T-helper 9 cell (primary cell): ENCODE data around the gene HTR5A.
A peak's percentile ranks its signal among the peaks of the same experiment; 100 is the strongest.
"Not testable (repeated sequence)": the region's sequence is repeated elsewhere in the genome, so short reads cannot be mapped to it uniquely, and the experiment has no call there.

Experiments used
- DNase-seq: peaks from one replicate; pipeline ENCODE4 v3.0.0-alpha.2; 2020
- total RNA-seq, 2 donors: gene quantifications; one replicate each; lab custom pipeline; 2026; lab: John Stamatoyannopoulos, UW

Gene HTR5A
- 0 reads per million in 2 donors for total RNA-seq

DNA sequence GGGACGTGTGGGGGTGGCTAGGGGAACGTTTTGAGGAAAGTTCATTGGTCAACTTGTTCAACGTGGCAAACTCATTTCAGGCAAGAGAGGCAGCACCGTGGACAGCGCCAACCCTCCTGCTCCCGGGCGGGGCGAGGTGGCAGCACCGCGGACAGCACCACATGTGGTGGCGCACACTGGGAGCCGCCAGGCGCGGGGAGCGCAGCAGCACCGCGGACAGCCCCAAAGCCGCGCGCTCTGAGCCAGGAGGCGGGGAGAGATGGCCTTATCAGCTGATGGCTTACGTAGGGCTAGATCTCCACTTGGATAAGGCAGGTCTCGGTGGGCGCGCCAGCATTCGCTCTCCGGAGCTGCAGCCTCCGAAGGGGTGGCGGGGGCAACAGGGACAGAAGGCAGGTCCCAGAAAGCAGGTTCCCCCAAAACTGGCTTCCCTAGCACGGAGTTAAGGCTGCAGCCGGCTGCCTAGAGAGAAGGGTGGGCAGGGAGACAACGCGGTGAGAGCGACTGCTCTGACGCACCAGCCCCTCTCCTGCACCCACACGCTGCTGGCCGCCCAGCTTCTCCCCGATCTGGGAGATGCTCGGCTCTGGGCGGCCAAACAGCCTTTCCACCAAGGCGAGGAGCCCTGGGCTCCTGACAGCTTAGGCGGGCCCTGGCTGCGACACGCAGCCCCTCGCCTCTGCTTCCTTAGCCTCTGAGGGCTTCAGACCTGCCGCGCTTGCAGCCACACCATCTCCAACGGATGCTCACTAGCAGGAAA lies at the start of gene HTR5A:
Gene HTR5A, plus strand, starts transcription at position 333 of the 760 bp plus-strand sequence. CDS start 576 bp downstream, outside the sequence.
- DNase-seq: peak; percentile 67

DNA sequence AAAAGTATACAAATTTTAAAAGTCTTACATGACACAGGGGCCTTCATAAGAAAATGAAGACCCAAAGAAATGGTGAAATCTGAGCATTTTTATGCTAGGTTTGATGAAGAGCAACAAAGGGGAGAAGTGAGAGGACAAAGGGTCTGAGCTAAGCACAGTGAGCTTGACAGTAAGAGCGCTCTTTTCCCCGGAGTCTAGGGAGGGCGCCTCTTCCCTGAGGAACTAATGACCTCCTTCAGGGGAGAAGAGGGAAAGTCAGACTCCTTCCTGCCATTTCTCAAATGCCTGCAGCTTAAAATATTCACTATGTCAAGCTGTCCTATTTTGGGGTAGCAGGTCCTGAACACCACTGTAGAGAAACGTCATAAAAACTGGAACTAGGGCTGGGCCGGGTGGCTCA lies 49.1 kb upstream of the HTR5A start:
- no peak for DNase-seq

DNA sequence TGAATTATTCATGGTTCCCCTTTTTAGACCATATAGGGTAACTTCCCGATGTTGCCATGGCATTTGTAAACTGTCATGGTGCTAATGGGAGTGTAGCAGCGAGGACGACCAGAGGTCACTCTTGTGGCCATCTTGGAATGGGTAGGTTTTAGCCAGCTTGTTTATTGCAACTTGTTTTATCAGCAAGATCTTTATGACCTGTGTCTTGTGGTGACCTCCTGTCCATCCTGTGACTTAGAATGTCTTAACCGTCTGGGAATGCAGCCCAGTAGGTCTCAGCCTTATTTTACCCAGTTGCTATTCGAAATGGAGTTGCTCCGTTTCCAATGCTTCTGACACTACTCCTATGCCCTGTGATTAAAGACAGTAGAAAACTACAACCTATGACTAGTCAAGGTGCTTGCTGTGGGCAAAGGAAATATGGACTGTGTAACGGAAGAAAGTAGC lies 48.4 kb upstream of the HTR5A start:
- no peak for DNase-seq

DNA sequence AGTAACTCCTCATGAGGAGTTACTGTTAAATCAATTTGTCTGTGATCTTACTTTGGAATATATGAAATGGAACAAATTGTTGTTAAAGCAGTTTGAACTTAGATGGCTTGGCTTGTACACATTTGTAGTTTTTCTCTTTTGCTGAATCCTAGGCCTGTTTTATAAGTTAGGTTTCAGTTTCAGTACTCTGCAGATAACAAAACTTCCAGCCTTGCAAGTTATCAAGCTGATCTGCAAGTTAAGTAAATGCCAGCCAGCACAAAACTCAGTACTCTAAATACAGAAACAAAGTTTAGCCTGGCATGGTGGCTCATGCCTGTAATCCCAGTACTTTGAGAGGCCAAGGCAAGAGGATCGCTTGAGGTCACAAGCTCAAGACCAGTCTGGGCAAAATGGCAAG lies 42.2 kb upstream of the HTR5A start:
- no peak for DNase-seq

DNA sequence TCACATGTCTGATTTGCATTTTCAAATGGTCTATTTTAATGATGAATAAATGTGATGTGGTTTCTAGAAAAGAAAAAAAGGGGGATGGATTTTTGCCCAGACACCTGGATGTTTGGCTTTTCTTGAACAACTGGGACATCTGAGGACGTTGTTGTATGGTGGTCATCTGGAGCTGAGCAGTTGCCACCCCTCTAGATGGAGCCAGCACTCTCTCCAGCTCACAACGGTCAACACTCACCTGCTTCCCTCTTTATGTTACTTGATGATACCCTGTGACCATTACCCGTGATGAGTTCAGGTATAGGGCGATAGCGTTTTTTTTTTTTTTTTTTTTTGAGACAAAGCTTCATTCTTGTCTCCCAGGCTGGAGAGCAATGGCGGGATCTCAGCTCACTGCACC lies 37.1 kb upstream of the HTR5A start:
- DNase-seq: no peak

DNA sequence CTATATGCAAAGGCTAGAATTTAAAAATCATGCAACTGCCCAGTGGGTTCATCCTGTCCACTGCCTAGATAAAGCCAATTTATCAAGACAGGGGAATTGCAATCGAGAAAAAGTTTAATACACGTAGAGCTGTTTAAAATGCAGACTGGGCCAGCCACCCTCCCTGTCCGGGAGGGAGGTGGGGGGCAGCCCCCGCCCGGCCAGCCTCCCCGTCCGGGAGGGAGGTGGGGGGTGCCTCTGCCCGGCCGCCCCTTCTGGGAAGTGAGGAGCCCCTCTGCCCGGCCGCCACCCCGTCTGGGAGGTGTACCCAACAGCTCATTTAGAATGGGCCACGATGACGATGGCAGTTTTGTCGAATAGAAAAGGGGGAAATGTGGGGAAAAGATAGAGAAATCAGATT lies 35.6 kb upstream of the HTR5A start:
- DNase-seq: not testable (repeated sequence)

DNA sequence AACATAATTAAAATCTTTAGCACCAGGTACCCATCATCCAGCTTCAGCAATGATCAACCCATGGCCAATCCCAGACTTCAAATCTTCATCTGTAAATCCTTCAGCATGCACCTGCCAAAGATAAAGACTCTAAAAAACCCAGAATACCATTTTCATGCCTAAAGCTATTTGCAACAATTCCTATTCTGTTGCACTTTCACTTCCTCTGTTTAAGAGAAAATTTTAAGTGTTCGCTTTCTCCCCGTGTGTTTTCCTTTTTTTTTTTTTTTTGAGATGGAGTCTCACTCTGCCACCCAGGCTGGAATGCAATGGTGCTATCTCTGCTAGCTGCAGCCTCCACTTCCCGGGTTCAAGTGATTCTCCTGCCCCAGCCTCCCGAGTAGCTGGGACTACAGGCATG lies 31.8 kb upstream of the HTR5A start:
- DNase-seq: no peak

DNA sequence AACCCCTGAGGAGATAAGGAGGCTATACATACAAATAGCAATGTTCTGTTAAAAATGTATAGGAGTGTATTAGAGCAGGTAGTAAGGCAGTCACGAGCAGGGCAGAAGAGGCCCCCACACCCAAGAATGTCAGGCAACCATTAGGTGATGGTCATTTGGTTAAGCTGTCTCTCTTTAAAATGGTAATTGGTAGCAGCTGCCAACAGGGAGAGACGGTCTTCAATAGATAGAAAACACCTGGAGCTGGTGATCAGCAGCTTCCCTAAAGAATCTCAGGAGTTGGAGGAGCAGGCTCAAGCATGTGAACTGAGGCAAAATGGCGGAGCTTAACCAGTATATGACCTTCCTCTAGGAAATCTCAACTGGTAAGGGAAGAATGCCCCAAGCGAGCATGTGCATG lies 26.4 kb upstream of the HTR5A start:
- no peak for DNase-seq

DNA sequence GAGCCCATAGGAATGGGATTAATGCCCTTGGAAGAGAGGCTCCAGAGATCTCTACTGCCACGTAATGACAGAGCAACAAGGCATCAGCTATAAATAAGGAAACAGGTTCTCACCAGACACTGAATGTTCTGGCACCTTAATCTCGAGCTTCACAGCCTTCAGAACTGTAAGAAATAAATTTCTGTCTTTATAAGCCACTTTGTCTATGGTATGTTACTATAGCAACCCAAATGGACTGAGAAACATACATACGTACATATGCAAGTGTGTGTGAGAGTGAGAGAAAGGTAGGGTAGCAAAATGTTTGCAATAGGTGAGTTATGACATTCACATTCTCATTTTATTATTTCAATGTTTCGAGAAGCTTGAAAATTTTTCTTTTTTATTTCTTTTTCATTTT lies 22.1 kb upstream of the HTR5A start:
- no peak for DNase-seq

DNA sequence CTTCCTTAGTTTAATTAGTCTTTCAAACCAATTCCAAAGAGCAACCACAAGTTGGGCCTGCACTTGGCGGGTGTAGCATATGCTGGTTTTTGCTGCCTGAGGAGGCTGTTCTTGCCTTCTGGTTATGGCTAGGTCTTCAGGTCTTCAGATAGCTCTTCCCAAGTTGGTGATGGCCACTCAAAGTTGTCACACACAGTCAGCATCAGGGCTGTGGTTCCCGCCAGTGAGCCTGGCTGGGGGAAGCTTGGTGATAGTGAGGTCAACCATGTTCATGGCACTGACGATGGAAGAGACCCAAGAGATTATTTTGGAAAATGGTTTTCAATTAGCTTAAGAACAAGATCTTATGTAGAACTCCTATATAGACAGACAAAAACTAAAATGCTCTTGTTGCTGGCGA lies 18.8 kb upstream of the HTR5A start:
- no peak for DNase-seq

DNA sequence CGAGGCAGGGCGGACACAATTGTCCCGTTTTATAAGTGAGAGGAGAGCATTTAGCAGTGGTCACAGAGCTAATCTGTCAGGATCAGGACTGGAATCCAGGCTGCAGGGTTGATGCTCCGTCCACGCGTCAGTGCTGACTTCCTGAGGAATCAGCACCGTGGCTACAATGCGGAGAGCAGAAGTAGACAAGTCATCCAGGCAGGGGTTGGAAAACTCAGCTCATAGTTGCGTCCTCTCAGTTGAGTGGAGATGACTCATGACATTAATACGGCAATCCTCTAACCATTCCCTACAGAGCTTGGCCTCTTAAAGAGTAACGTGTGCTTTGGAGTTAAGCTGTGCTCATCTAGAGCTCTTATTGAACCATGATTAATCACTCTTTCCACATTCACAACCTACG lies 17.1 kb upstream of the HTR5A start:
- DNase-seq: no peak

DNA sequence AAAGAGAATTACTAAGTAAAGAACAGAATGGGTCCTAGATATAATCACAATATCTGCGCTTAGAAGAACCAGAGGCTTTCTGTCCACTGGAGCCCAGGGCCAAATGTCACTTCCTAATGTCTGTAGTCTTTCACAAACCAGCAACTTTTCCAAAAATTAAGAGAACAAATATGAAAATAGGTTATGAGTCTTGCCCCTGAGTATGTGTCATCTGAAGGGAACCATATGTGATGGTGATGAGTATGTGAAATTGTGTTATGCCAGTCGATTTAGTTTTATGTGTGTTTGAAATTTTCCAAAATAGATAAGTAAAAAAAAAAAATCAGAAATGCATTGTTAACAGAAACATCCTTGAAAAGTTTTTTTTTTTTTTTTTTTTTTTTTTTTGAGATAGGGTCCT lies 15.4 kb upstream of the HTR5A start:
- no peak for DNase-seq

DNA sequence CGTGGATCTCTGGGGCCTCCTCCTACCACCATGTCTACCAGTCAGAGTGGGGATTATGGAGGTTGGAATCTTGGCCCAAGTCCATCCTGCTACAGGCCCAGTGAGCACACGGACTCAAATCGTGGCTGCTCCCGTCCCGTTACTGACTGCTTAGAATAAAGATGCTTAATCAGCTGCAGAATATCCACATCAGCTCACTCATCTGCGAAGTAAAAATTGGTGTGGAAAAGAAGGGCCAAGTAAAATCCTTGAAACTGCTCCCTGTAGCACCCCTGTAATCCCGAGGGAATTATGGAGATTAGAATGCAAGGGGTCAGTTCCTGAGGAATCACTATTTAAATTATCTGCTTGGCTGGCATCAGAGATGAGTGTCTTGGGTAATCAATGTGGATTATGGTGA lies 13.0 kb upstream of the HTR5A start:
- no peak for DNase-seq

DNA sequence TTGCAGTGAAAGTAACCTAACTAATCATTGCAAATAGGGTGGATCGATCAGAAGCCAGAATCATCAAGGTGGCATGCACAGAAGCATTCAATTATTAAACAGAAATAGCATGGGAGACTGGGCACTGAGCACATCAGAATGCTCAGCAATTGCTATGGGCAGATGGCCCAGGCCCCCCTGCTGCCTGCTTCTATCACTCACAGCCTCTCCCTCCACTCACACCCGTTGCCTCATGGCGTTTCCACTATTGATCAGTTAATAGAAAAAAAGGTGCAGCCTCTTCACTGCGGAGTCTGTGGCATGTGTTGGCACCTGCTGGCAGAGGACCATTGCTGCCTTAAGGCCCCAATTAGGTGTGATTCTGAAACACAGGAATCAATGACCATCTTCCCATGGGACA lies 11.2 kb upstream of the HTR5A start:
- DNase-seq: no peak

DNA sequence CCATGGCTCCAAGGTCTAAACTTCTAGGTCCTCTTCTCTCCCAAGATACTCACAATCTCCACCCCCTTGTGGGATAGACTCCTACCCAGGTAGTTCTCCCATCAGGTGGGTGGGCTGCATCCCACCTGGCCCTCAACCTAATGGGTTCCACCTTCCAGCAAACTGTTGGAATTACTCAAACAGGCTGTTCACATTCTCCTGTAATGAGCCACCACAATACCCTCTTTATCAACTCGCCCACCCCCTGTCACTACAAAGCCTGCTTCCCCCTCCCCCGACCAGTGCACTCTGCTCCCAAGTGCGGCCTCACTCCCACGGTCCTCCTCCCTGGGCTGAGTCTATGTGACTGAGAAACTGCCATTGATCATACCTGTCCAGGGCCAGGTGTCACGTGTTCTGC lies 10.4 kb upstream of the HTR5A start:
- DNase-seq: no peak

DNA sequence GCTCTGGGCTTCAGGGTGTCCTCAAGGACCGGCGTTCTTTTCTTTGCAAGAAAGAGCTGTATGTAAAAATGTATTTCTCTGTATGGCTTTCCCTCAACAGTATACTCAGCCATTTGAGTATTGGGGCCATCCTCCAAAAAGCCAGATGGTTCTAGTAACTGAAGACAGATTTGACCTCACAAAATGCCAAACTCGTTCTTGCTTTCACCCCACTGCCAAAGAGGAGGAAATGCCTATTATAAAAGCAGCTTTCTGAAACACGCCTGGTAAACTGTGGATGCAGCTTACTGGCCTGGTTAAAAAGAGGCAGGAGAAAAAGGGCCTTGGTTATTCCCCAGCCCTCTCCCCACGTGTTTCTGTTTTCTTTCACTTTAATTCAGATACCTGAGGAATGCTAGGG lies 7.7 kb upstream of the HTR5A start:
- no peak for DNase-seq

DNA sequence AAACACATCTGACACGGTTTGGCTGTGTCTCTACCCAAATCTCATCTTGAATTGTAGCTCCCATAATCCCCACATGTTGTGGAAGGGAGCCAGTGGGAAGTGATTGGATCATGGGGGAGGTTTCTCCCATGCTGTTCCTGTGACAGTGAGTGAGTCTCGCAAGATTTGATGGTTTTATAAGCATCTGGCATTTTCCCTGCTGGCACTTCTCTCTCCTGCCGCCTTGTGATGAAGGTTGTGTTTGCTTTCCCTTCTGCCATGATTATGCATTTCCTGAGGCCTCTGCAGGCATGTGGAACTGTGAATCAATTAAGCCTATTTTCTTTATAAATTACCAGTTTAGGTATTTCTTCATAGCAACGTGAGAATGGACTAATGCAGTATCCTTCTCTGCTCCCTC lies 5.9 kb upstream of the HTR5A start:
- DNase-seq: no peak

DNA sequence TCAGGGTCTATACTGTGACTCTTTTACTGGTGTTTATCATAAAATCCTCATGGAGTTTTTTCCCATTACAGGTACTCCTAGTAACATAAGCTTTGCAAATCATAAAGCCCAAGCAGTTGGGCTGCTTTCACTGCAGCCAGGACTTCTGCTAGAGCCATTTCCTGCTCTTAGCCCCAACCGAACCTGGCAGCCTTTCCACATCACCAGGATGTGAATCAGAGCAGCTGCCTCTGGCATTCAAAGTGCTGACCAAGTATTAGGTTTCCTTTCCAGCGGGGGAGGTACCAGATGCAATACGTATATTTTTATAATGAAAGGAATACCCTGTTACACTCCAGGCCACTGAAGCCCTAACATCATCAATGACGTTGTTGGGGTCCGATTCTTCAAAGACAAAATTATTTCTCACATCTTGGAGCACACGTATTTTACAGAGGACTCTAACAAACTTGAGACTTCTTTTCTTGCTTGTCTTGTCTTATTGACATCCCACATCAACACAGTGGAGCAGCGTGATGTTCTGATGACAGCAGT lies 3.6 kb upstream of the HTR5A start:
- no peak for DNase-seq

DNA sequence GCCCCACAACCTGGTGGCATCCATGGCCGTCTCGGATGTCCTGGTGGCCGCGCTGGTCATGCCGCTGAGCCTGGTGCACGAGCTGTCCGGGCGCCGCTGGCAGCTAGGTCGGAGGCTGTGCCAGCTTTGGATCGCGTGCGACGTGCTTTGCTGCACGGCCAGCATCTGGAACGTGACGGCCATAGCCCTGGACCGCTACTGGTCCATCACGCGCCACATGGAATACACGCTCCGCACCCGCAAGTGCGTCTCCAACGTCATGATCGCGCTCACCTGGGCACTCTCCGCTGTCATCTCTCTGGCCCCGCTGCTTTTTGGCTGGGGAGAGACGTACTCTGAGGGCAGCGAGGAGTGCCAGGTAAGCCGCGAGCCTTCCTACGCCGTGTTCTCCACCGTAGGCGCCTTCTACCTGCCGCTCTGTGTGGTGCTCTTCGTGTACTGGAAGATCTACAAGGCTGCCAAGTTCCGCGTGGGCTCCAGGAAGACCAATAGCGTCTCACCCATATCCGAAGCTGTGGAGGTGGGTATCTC lies 1.1 kb downstream of the HTR5A start:
- no peak for DNase-seq

DNA sequence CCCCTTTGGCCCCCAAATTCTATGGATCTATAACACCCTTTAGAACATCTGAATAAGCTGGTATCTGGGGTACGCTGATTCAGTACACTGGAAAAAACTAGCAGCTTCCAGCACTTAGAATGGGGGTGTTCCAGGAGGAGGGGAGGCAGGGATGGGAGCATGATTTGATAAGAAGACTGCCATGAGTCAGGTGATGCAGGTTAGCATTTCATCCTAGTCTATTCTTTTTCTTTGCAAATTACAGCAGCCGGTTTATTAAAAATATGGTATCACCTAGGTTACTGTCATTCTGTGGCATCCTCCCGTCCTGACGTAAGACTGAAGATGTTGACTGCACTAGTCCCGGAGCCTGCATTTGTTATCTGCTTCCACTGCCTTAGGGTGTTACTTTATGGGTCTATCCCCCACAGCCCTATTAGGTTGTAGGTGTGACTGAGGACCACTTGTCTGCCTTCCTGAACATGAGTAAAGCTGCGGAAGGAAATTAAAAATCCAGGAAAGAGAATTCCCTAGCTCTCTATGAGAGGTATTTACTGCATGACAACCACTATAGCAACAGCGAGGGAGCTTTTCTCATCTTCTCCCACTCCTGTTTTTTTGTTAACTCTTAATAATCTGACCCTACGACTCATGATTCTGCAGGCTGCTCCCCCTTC lies 1.9 kb downstream of the HTR5A start:
- no peak for DNase-seq

DNA sequence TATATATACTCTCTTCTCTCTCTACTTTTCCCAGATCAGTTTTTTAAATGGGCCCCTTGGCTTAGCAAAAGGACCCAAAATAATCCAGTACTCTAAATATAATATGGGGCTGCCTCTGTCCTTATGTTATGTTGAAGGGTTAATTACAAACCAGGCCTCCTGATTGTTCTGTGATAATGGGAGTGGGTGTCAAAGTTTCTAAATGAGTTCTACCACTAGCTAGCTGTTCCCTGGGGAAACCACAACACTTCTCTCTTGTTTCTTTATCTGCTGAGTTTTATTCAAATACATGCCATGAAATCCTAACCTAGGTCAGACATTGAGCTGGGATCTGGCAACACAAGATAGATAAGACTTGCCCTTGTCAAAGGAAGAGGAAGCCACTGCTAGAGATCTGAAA lies 3.8 kb downstream of the HTR5A start:
- no peak for DNase-seq

DNA sequence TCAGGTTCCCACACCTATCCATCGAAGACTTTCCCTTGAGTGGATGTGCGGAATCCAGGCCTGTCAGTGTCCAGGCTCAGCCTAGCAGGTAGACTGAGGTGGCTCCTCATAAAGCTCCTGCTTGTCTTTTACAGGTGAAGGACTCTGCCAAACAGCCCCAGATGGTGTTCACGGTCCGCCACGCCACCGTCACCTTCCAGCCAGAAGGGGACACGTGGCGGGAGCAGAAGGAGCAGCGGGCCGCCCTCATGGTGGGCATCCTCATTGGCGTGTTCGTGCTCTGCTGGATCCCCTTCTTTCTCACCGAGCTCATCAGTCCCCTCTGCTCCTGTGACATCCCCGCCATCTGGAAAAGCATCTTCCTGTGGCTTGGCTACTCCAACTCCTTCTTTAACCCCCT lies 13.9 kb downstream of the HTR5A start:
- no peak for DNase-seq

DNA sequence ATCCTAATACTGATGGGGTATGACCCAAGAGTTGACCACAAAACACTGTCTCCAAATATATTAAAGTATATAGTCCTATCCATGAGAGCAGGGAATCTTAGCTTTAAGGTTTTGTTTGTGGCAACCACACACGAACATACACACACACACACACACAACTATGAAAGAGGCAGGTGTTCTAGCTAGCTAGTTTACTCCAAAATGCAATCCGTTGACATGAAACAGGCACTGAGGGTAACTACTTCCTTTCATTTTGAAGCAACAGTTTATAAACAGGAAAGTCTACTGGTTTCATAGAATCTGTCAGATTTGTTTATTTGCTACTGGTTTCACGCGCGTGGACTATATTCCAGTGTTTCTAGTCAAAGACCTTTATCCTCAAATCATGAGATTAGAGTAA lies 14.8 kb downstream of the HTR5A start:
- DNase-seq: no peak

DNA sequence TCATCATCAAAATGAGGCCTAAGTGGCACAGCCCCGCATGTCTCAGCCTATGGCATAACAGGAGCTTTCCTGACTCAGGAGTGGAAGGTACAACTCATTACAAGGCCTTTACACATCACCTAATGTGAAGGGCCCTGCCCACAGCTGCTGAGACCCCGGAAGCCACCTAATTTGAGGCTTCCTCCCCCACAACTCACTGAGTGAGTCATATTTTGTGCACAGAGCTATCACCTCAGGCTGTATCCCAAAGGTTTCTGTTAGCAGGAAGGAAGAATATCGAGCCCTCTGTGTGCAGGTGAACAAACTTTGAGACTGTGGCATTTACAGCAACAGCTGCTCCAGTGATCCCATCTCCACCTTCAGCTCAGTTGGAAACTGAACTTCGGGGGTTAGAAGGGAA lies 20.6 kb downstream of the HTR5A start:
- DNase-seq: no peak
